IMR-90 (cell line): Measurements from ENCODE around the gene AQP4. TPM values are rescaled to one million over a fixed set of nuclear protein-coding genes. Genes with fewer than 3 reads are reported as not detected.

Experiments
- ATAC-seq: fragments of 200-7000 bp; cut with Tn5 transposase; 2 replicates; pipeline ENCODE4 v1.9.1; 2020; ENCODE audit warnings: low read depth, mild to moderate bottlenecking, moderate library complexity
- BruUV-seq: library from RNA; stranded (reverse); fragments of 400-500 nt; replicated peaks from 2 replicates; lab custom pipeline; 2021; lab: Mats Ljungman, UMichigan
- CTCF ChIA-PET: fragments of 300-600 bp; formaldehyde crosslinking; extraction: SDS; loops from one replicate; lab custom pipeline; 2021; ENCODE audit warnings: antibody characterized with exemption; lab: Yijun Ruan, JAX
- POLR2A ChIA-PET: fragments of 300-600 bp; sonication (Branson Sonifier 250); formaldehyde crosslinking; loops from one replicate; lab custom pipeline; 2022; ENCODE audit warnings: antibody characterized with exemption; ENCODE audit not compliant: unreplicated experiment; lab: Charles Lee
- DNase-seq: peaks from one replicate; pipeline ENCODE4 v3.0.0; 2013
- H2AFZ ChIP-seq: replicated peaks from 2 replicates; pipeline ENCODE3; 2013; ENCODE audit warnings: low read length, mild to moderate bottlenecking; ENCODE audit not compliant: poor library complexity
- H2AK5ac ChIP-seq: 2 replicates; pipeline ENCODE4 v1.6.1; 2013; ENCODE audit warnings: low read depth, low read length, inconsistent platforms
- H2AK9ac ChIP-seq: replicated peaks from 2 replicates; pipeline ENCODE3; 2013; ENCODE audit warnings: mild to moderate bottlenecking, low read depth, low read length, moderate library complexity; ENCODE audit not compliant: poor library complexity
- H2BK120ac ChIP-seq: 2 replicates; pipeline ENCODE4 v1.6.1; 2013; ENCODE audit warnings: low read depth, low read length, inconsistent platforms
- H2BK15ac ChIP-seq: 3 replicates; pipeline ENCODE4 v1.6.1; 2013; ENCODE audit warnings: low read depth, low read length, inconsistent platforms
- H2BK20ac ChIP-seq: 2 replicates; pipeline ENCODE4 v1.6.1; 2013; ENCODE audit warnings: low read depth, mild to moderate bottlenecking, inconsistent platforms, low read length, moderate library complexity
- H2BK5ac ChIP-seq: 2 replicates; pipeline ENCODE4 v1.6.1; 2013; ENCODE audit warnings: mild to moderate bottlenecking, low read depth, low read length, inconsistent platforms; ENCODE audit not compliant: poor library complexity, severe bottlenecking
- H3K14ac ChIP-seq: replicated peaks from 2 replicates; pipeline ENCODE4 v1.6.1; 2013; ENCODE audit warnings: low read depth, low read length, inconsistent platforms
- H3K18ac ChIP-seq: 2 replicates; pipeline ENCODE4 v1.6.1; 2013; ENCODE audit warnings: low read depth, low read length, control low read depth
- H3K23ac ChIP-seq: 2 replicates; pipeline ENCODE4 v1.6.1; 2013; ENCODE audit warnings: low read depth, low read length, inconsistent platforms
- H3K27ac ChIP-seq: 2 replicates; pipeline ENCODE4 v1.5.1; 2013; ENCODE audit warnings: mild to moderate bottlenecking, control low read depth, low read length; ENCODE audit not compliant: insufficient read depth
- H3K27me3 ChIP-seq: 2 replicates; pipeline ENCODE4 v1.6.1; 2013; ENCODE audit warnings: low read length; ENCODE audit not compliant: control insufficient read depth, insufficient read depth
- H3K36me3 ChIP-seq: 2 replicates; pipeline ENCODE4 v1.6.1; 2013; ENCODE audit warnings: low read length, mixed read lengths; ENCODE audit not compliant: control insufficient read depth, insufficient read depth
- H3K4ac ChIP-seq: 2 replicates; pipeline ENCODE4 v1.6.1; 2013; ENCODE audit warnings: low read depth, low read length, inconsistent platforms
- H3K4me1 ChIP-seq: 2 replicates; pipeline ENCODE4 v1.6.1; 2013; ENCODE audit warnings: low read length, mixed read lengths; ENCODE audit not compliant: control insufficient read depth, insufficient read depth
- H3K4me2 ChIP-seq: 2 replicates; pipeline ENCODE4 v1.6.1; 2013; ENCODE audit warnings: low read depth, mild to moderate bottlenecking, control low read depth, low read length, moderate library complexity
- H3K4me3 ChIP-seq: 2 replicates; pipeline ENCODE4 v1.5.1; 2013; ENCODE audit warnings: low read depth, mild to moderate bottlenecking, control low read depth, low read length, moderate library complexity; ENCODE audit not compliant: insufficient read depth
- H3K56ac ChIP-seq: 2 replicates; pipeline ENCODE4 v1.6.1; 2013; ENCODE audit warnings: low read length, inconsistent platforms; ENCODE audit not compliant: insufficient read depth; ENCODE audit errors: extremely low read depth
- H3K79me1 ChIP-seq, 2 experiments: 2 replicates each; pipeline ENCODE4 v1.6.1; 2013; ENCODE audit warnings: low read length in 2 of 2, inconsistent platforms in 1 of 2, low read depth in 1 of 2
- H3K9ac ChIP-seq: 2 replicates; pipeline ENCODE4 v1.6.1; 2013; ENCODE audit warnings: low read depth, low read length, control low read depth
- H3K9me1 ChIP-seq: 2 replicates; pipeline ENCODE4 v1.6.1; 2013; ENCODE audit warnings: low read length, inconsistent platforms; ENCODE audit not compliant: insufficient read depth
- H3K9me3 ChIP-seq: 2 replicates; pipeline ENCODE4 v1.6.1; 2013; ENCODE audit warnings: low read length; ENCODE audit not compliant: control insufficient read depth, insufficient read depth
- H4K20me1 ChIP-seq: 2 replicates; pipeline ENCODE4 v1.6.1; 2013; ENCODE audit warnings: low read length, inconsistent platforms; ENCODE audit not compliant: insufficient read depth
- H4K5ac ChIP-seq: 2 replicates; pipeline ENCODE4 v1.6.1; 2013; ENCODE audit warnings: mild to moderate bottlenecking, low read depth, low read length, control low read depth
- H4K8ac ChIP-seq, 2 experiments: 2 replicates each; pipeline ENCODE4 v1.6.1; 2013; ENCODE audit warnings: low read depth in 2 of 2, low read length in 2 of 2, control low read depth in 1 of 2, inconsistent platforms in 1 of 2
- H4K91ac ChIP-seq: 2 replicates; pipeline ENCODE4 v1.6.1; 2013; ENCODE audit warnings: low read depth, low read length, inconsistent platforms; ENCODE audit not compliant: insufficient read depth
- BHLHE40 ChIP-seq: fragments of 150-350 bp; IDR thresholded peaks from 2 replicates; pipeline ENCODE4 v1.6.1; 2016; ENCODE audit warnings: mild to moderate bottlenecking, low read depth, low read length
- CEBPB ChIP-seq: IDR thresholded peaks from 2 replicates; pipeline ENCODE4 v1.6.1; 2012; ENCODE audit warnings: low read depth, low read length, improper control_type of control experiment
- CHD1 ChIP-seq: IDR thresholded peaks from 2 replicates; pipeline ENCODE4 v1.6.1; 2012; ENCODE audit warnings: low read depth, low read length, improper control_type of control experiment
- MAFK ChIP-seq: IDR thresholded peaks from 2 replicates; pipeline ENCODE4 v1.6.1; 2012; ENCODE audit warnings: low read depth, low read length, improper control_type of control experiment
- MAZ ChIP-seq: IDR thresholded peaks from 2 replicates; pipeline ENCODE4 v1.6.1; 2012; ENCODE audit warnings: low read depth, mild to moderate bottlenecking, low read length, improper control_type of control experiment, moderate library complexity, borderline replicate concordance
- POLR2A ChIP-seq: IDR thresholded peaks from 2 replicates; pipeline ENCODE4 v1.6.1; 2012; ENCODE audit warnings: mild to moderate bottlenecking, low read depth, low read length
- RAD21 ChIP-seq: IDR thresholded peaks from 2 replicates; pipeline ENCODE4 v1.6.1; 2012; ENCODE audit warnings: low read length, improper control_type of control experiment
- RCOR1 ChIP-seq: IDR thresholded peaks from 2 replicates; pipeline ENCODE4 v1.6.1; 2012; ENCODE audit warnings: mild to moderate bottlenecking, low read length, improper control_type of control experiment; ENCODE audit not compliant: insufficient replicate concordance
- RFX5 ChIP-seq: IDR thresholded peaks from 2 replicates; pipeline ENCODE4 v1.8.0; 2012; ENCODE audit warnings: low read depth, mild to moderate bottlenecking, low read length, moderate library complexity
- WGBS, 2 experiments: methylation state at CpG; one replicate each; pipeline versions ENCODE4 v1.1.5 to v1.1.7; 2013; ENCODE audit warnings: missing lambda C conversion rate in 2 of 2; ENCODE audit not compliant: insufficient read length in 1 of 2; ENCODE audit errors: extremely low coverage in 2 of 2; 5-methylcytosine and 5-hydroxymethylcytosine counted together
- dilution Hi-C: fragments of 300-500 bp; cut with HindIII; formaldehyde crosslinking; loops from one replicate; pipeline ENCODE4 v1.14.3; 2018; ENCODE audit warnings: low sequenced_read_pairs; ENCODE audit not compliant: unreplicated experiment
- in situ Hi-C: fragments of 300-500 bp; cut with MboI; formaldehyde crosslinking; loops from 3 replicates; pipeline ENCODE4 v1.14.3; 2019; ENCODE audit warnings: low sequenced_read_pairs, inconsistent platforms, mixed read lengths
- intact Hi-C: fragments of 100-400 bp; cut with micrococcal nuclease; formaldehyde crosslinking; loops from 2 replicates; pipeline ENCODE4 v1.10.0; 2022
- polyA plus RNA-seq, 3 experiments: library from polyadenylated mRNA; depleted of rRNA; stranded (reverse); fragments of >200 nt; gene quantifications; 2 replicates each; pipeline ENCODE4 v1.2.3, GENCODE V29; 2012; ENCODE audit warnings: low replicate concordance in 1 of 3
- total RNA-seq: library from RNA; depleted of rRNA; stranded (reverse); fragments of >200 nt; gene quantifications from 2 replicates; pipeline ENCODE4 v1.2.3, GENCODE V29; 2012
- TF ChIP-seq, protein P1 (sequence below): fragments of 150-350 bp; IDR thresholded peaks from 2 replicates; pipeline ENCODE4 v1.6.1; 2017; ENCODE audit warnings: mild to moderate bottlenecking, antibody characterized with exemption, low read length, low read depth

The AQP4 gene
- total and polyA plus RNA-seq, 2 of the 4 experiments (the other 2 are of a cell fraction) = not detected

- no peaks in the 10 kb centered on the region for H4K20me1 ChIP-seq
- no peak overlapping the region for H3K4me2 ChIP-seq
- H3K9me3 ChIP-seq = no peaks in the 10 kb centered on the region
- H3K27ac ChIP-seq = no peak overlapping the region
- POLR2A ChIA-PET = no interaction called here
- no peak overlapping the region for H3K4ac ChIP-seq
- no peak overlapping the region for H2BK15ac ChIP-seq
- no peak overlapping the region for H2AFZ ChIP-seq
- H4K5ac ChIP-seq = no peak overlapping the region
- TF ChIP-seq RCOR1 (no peak), CEBPB (no peak), RFX5 (no peak), MAZ (no peak), RAD21 (no peak), BHLHE40 (no peak), CHD1 (no peak), POLR2A (no peak), MAFK (no peak)
- TF ChIP-seq, protein P1, sequence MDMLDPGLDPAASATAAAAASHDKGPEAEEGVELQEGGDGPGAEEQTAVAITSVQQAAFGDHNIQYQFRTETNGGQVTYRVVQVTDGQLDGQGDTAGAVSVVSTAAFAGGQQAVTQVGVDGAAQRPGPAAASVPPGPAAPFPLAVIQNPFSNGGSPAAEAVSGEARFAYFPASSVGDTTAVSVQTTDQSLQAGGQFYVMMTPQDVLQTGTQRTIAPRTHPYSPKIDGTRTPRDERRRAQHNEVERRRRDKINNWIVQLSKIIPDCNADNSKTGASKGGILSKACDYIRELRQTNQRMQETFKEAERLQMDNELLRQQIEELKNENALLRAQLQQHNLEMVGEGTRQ = no peak
- no peak for DNase-seq
- 30% methylated on average over 2 of the region's 7 CpGs; no CpG with 5 or more reads in 1 of the 2 experiments for WGBS, 2 experiments
- no peak overlapping the region for H4K91ac ChIP-seq
- H2BK20ac ChIP-seq = no peak overlapping the region
- no peaks in the 10 kb centered on the region for H3K4me1 ChIP-seq
- H3K4me3 ChIP-seq = no peak overlapping the region
- no peak overlapping the region for H2BK120ac ChIP-seq
- CTCF ChIA-PET = no interaction called here
- no peak overlapping the region for H3K23ac ChIP-seq
- no peak overlapping the region for H3K14ac ChIP-seq
- H2BK5ac ChIP-seq = no peak overlapping the region
- H3K56ac ChIP-seq = no peak overlapping the region
- no peak overlapping the region for H3K18ac ChIP-seq
- no peaks in the 10 kb centered on the region for H3K79me1 ChIP-seq
- no peaks in the 10 kb centered on the region for H3K9me1 ChIP-seq
- H3K9ac ChIP-seq = no peak overlapping the region
- H2AK9ac ChIP-seq = no peak overlapping the region
- dilution Hi-C loops = no loop called here
- no TSS peak for BruUV-seq
- ATAC-seq = no peak
- intact Hi-C loops = no loop called here
- H3K27me3 ChIP-seq = no peaks in the 10 kb centered on the region
- no peak overlapping the region for H2AK5ac ChIP-seq
- H4K8ac ChIP-seq = no peak overlapping the region
- H3K36me3 ChIP-seq = no peaks in the 10 kb centered on the region
- in situ Hi-C loops = no loop called here
Observed at GRCh38 chr18:26864658-26865057, 849 bp downstream of the AQP4 start.
